ENCODE data around the gene MAGI2.

The MAGI2 gene

DNA sequence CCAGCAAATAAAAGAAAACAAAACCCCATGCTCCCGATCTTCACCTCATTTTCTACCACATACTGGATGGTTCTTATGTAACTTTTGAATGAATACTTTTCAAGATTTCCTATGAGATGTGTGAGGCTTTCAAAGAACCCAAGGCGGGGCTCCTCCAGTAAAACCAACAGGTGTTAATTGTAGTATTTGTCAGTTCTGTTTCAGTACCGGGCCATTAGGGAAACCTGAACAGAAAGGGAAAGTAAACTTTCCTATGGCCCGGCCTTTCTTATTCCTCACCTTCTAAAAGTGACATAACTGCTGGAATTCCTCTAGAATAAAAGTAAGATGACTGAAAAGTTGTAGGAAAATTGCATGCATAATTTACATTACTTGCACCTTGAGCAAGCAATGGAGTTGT is 672.9 kb downstream of the MAGI2 start:
- TF ChIP-seq, protein P1, sequence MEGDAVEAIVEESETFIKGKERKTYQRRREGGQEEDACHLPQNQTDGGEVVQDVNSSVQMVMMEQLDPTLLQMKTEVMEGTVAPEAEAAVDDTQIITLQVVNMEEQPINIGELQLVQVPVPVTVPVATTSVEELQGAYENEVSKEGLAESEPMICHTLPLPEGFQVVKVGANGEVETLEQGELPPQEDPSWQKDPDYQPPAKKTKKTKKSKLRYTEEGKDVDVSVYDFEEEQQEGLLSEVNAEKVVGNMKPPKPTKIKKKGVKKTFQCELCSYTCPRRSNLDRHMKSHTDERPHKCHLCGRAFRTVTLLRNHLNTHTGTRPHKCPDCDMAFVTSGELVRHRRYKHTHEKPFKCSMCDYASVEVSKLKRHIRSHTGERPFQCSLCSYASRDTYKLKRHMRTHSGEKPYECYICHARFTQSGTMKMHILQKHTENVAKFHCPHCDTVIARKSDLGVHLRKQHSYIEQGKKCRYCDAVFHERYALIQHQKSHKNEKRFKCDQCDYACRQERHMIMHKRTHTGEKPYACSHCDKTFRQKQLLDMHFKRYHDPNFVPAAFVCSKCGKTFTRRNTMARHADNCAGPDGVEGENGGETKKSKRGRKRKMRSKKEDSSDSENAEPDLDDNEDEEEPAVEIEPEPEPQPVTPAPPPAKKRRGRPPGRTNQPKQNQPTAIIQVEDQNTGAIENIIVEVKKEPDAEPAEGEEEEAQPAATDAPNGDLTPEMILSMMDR (IDR thresholded peaks at IDR 0.05; ENCODE audit: low read depth, low read length) = no peak
- DNase-seq (ENCODE audit: extremely low read depth, low read depth) = no peak

DNA sequence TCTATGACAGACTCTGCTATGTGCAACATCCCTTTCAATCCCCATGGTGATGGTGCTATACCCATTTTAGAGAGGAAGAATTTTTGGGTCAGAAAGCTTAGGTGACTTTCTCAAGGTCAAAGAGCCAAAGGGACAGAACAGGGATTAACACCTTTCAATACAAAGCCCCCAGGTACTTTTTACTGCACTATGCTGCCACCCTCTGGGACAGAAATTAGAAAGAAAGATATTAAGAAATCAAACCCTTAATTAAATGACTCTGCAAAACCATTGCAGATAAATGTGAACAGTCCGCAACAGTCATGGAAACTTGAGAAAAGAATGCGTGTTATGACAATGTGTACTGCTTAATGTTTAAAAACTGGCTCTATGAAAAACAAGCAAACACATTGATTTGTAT is 673.7 kb downstream of the MAGI2 start:
- DNase-seq (ENCODE audit: extremely low read depth, low read depth) = no peak

DNA sequence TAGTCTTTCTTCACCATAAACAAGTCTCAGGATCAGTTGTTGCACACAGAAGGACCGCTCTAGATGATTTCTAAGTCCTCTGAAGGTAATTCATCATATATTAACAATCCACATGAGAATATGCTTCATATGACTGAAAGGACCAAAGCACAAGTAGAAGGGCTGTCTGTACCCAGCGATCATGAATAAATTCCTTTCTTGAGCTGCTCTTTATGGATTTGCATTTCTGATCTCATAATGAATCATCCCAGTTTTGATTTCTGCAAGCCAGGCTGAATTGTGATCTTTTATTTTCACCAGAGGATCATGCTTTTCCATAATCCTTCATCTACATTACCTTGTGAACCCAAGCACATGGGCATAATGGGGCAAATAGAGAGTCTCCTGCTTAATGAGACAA is 675.6 kb downstream of the MAGI2 start:
- DNase-seq (ENCODE audit: extremely low read depth, low read depth) = no peak
- TF ChIP-seq, protein P1 (IDR thresholded peaks at IDR 0.05; ENCODE audit: low read depth, low read length) = no peak

More for the DNA sequence above, 673.7 kb downstream of the MAGI2 start:
- TF ChIP-seq, protein P1 (IDR thresholded peaks at IDR 0.05; ENCODE audit: low read depth, low read length) = no peak

DNA sequence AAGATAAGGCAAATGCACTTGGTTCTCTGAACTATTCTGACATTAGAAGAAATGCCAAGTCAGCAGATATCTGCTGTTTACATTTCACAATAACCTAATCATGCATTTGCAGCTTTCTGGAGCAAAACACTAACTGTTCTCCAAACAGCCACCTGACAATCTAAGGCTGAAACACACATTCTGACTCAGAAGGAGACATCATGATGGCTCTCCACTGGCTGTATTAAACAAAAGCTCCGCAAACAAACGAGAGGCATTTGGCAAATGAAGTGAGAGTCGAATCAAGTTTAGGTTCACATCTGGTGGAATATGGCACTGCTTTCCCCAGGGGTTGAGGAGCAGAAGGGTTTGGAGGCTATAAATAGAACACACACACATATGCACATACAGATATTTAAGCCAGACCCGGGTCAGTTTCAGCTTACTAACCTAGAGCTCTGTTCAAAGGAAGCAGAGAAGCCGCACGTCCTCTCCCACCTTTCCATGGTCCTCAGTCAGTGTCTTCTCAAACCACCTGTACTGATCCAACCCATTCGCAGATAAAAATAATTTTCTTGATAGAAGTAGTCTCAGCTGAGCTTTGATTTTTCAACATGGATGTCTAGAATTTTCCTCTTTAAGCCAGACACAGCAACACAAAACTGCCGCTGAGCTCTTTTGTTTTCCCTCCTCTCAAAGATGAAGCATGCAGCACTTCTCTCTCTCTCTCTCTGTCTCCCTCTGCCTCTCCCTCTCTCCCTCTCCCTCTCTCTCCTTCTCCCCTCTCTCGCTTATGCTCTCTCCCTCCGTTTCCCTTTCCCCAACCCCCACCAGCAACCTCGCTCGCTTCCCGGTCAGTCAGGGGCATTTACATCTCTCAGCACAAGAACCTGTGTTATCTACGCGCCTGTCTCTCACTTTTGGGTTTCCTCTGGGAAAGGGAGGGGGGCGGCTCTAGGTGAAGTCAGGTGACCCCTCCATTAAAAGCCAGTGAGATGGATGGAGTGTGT is 682.8 kb downstream of the MAGI2 start:
- TF ChIP-seq, protein P1 (IDR thresholded peaks at IDR 0.05; ENCODE audit: low read depth, low read length) = no peak
- no peak for DNase-seq (ENCODE audit: extremely low read depth, low read depth)

DNA sequence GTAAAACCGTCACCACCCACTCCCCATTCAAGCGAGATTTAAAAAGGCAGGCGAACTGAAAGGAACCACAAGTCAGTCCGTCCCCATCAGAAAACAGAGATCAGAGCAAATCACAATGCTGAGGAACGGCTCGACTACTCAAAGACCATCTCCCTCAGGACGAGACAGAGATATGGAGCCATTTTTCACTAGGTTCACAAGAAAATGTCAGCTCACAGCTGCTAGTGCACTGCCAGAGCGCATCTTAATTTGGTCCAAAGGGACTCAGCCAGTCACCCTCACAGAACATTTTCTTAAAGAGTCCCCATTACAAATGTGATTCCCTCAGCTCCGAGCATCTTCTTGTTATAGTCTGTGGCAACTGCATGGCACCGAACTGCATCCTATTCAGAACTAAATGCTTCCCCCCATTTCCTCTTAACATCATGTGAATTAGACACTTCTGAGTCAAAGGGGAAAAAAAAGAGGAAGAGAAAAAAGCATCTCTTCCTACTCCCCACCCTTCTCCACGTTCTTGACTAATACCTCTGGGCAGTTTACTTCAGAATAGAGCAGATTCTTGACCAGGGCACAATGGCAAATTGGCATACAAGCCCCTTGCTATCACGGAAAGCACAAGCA is 683.9 kb downstream of the MAGI2 start:
- TF ChIP-seq, protein P1 (IDR thresholded peaks at IDR 0.05; ENCODE audit: low read depth, low read length) = no peak
- no peak for DNase-seq (ENCODE audit: extremely low read depth, low read depth)

DNA sequence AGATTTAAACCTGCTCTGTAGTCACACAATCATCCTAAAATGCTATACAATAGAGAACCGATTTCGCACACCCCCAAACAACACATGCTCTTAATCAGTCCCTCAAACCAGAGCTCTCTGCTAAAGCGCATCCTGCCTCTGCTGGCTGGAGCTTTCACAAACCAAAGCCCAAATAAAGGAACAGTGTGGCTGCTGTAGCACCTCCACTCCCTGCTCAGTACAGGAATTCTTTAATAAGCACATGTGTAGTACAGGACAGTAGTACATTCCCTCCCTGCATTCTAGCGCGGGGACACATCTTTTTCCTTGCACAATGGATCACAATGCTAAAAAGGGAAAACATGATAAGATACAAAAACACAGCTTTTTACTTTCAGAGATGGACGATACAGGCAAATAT is 684.6 kb downstream of the MAGI2 start:
- TF ChIP-seq, protein P1 (IDR thresholded peaks at IDR 0.05; ENCODE audit: low read depth, low read length) = peak; percentile 4; the same call in 1 of the 2 replicates
- no peak for DNase-seq (ENCODE audit: extremely low read depth, low read depth)

Data from AG09319 (cell line).